Posterior vena cava (tissue), 2 donors: ENCODE results near the gene MAPKAPK2. TPM values are rescaled to one million over a fixed set of nuclear protein-coding genes. Genes with fewer than 3 reads are reported as not detected.

Experiments used
- DNase-seq: peaks from one replicate; pipeline ENCODE4 v3.0.0-alpha.2; 2020; ENCODE audit warnings: low spot score
- intact Hi-C, 2 donors: fragments of 100-400 bp; cut with DNase I; formaldehyde crosslinking; loops; one replicate each; pipeline versions ENCODE4 v1.14.1 to v1.14.2; 2022 to 2023
- total RNA-seq, 2 donors: library from RNA; stranded (reverse); fragmentation: NEBNext Ultra II Directional; extraction: Animal tissue kit (Norgen Biotek cat#: 25700); gene quantifications; one replicate each; pipeline ENCODE4 v1.2.1, GENCODE V29; 2021
- donor health status: DM: yes; HTN: yes; CAD: no.
- donor health status: DM: yes; HTN: yes; CAD: no.

The MAPKAPK2 gene
- total RNA-seq, 2 donors from 2014 or later, result 69.0 to 102 TPM

GRCh38 chr1:206729050-206729449 is 44.3 kb downstream of the MAPKAPK2 start:
- intact Hi-C loops, result loop anchor here in 1 of 2 donors (5.0 kb wide), 3 partner anchors 42 to 178 kb away; no protein-coding TSS in a partner anchor
- DNase-seq, result no peak

GRCh38 chr1:206729507-206729906 is 44.8 kb downstream of the MAPKAPK2 start:
- intact Hi-C loops, result loop anchor here in 1 of 2 donors (5.0 kb wide), 3 partner anchors 42 to 178 kb away; no protein-coding TSS in a partner anchor
- no peak for DNase-seq

- intact Hi-C loops, result loop anchor here in 1 of 2 donors (10.0 kb wide), 1 partner anchor 172 kb away; no protein-coding TSS in a partner anchor
- DNase-seq, result no peak
Observed at GRCh38 chr1:206732508-206732907, 47.8 kb downstream of the MAPKAPK2 start.

DNA sequence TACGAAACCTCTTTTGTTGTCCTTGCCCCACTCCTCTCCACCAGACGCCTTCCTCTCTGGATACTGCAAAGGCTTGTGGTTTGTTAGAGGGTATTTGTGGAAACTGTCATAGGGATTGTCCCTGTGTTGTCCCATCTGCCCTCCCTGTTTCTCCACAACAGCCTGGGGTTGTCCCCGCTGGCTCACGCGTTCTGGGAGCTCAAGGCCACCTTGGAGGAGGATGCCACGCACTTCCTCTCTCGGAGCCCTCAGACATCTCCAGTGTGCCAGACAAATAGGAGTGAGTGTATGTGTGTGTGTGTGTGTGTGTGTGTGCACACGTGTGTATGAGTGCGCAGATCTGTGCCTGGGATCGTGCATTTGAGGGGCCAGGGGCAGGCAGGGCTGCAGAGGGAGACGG is 48.3 kb downstream of the MAPKAPK2 start:
- DNase-seq, result no peak
- intact Hi-C loops, result loop anchor here in 1 of 2 donors (10.0 kb wide), 1 partner anchor 172 kb away; no protein-coding TSS in a partner anchor

DNA sequence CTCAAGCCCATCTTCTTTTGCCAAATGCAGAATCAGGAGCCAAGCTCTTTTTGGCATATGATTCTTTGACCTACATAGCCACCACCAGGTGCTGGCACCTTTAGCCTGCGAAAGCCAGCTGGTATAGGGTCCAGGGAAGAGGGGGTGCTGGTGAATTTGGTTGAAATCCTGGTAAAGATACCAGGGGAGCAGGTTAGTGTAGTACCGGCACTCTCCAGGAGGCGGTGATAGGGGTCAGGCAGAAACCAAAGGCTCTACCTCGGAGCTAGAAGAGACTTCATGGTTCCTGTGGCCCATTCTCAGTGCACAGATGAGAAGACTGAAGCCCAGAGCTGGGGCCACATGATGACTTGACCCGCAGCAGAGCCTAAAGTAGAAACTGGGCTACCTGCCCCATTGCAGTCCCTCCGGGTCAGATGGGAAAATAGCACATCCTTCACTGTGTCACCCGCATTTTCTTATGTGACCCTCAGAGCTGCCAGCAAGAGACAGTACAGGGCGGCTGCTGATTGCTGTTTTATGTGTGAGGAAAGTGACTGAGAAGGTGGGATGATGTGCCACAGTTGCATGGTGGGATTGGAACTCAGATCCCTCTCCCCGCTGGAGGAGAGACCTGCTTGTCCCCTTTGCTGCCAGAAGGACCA is 49.9 kb downstream of the MAPKAPK2 start:
- intact Hi-C loops, result loop anchor here in 1 of 2 donors (10.0 kb wide), 1 partner anchor 170 kb away; no protein-coding TSS in a partner anchor
- no peak for DNase-seq

- DNase-seq, result no peak
- intact Hi-C loops, result loop anchor here in 1 of 2 donors (10.0 kb wide), 1 partner anchor 169 kb away; no protein-coding TSS in a partner anchor
Observed at GRCh38 chr1:206735553-206736031, 50.9 kb downstream of the MAPKAPK2 start.

GRCh38 chr1:206736878-206737728 is 52.4 kb downstream of the MAPKAPK2 start:
- intact Hi-C loops, result loop anchor here in 1 of 2 donors (10.0 kb wide), 1 partner anchor 168 kb away; no protein-coding TSS in a partner anchor
- DNase-seq, result no peak

DNA sequence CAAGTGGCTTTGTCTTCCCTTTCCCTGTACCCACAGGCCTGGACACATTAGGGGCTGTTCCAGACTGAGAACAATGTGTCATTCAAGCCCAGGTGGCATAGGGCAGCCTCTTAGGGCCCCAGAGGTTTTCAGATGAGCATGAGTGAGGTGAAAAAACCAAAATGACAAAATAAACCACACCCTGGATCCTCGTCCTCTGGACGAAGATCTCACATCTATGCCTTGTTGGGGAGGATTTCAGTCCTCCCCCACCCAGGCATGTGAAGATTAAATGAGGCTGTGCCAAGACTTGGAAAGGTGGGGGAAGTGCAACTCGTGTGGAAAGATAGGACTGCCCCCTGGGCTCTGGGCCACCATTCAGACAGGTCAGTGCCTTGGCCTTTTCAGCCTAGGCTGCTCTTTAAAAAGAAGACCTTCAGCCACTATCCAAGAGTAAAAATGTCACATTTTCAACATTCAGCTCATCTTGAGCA is 53.1 kb downstream of the MAPKAPK2 start:
- DNase-seq, result no peak
- intact Hi-C loops, result loop anchor here in 1 of 2 donors (1.0 to 10.0 kb wide), 2 partner anchors 31 to 167 kb away; no protein-coding TSS in a partner anchor

DNA sequence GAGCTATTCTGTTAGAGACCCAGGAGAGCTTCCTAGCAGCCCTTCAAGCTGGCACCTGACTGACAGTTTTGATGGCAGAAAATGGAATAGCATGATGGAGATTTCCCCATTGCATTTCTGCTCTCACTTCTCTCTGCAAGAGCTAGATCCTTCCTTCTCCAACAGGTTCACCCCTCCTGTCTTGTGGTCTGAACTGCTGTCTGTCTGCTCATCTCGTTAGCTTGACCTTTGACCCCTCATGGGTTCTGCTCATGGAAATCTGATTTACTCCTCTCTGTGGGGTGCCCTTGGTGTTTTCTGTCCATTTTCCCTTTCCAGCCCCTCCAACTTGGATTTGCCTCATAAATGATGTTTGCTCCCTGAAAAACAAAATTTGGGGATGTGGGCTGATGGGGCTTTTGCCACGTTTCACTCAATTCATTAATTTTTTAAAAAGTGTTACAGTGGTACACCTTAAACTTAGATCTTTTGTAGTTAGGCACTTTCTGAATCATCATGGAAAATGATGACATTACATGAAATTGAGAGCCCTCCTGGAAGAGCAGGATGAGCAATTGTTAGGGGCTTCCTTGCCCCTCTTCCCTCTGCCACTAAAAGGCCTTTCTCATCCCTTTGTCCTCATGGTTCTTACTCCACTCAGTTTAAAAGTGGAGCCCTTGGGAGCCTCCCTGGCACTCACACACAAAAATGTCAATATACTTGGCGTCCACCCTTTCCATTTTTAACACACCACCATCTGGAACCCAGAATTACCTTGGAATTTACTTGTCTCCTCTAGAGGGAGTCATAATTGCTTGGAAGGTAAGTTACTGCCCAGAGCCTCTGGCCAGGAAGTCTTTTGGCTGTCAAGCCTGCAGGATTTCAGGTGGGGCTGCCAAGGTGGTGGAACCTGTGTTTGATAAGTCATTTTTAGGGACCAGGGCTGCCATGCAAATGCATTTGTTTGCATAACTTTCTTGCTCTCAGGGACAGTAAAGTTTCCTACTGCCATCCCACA is 54.0 kb downstream of the MAPKAPK2 start:
- DNase-seq, result no peak
- intact Hi-C loops, result loop anchor here in 1 of 2 donors (1.0 to 10.0 kb wide), 2 partner anchors 32 to 166 kb away; no protein-coding TSS in a partner anchor

GRCh38 chr1:206739411-206740076 is 54.8 kb downstream of the MAPKAPK2 start:
- intact Hi-C loops, result loop anchor here in 1 of 2 donors (10.0 kb wide), 1 partner anchor 165 kb away; no protein-coding TSS in a partner anchor
- no peak for DNase-seq

DNA sequence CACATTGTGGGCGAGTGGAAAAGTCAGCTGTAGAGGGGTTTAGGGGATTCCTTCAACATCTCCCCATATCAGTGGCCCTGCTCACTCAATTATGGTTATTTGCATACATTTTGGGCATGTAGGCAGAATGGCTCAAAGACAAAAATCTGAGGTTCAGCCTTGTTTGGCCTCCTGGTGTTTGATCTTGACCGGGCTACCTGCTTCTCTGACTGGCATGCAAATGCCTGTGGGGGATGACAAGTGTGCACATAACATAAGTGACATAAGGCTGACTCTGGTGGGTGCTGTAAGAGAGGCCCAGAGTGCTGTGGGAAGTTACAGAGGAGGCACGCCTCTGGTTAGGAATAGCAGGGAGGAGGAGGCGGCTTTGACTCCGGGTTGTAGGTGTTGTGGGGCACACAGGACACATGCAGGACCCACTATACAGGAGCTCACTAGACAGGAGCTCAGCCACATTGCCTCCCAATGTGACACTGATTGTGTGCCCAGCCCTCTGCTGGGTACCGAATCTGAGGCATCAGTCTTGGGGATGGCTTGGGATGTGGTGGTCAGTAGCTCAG is 56.5 kb downstream of the MAPKAPK2 start:
- DNase-seq, result no peak
- intact Hi-C loops, result no loop called here

DNA sequence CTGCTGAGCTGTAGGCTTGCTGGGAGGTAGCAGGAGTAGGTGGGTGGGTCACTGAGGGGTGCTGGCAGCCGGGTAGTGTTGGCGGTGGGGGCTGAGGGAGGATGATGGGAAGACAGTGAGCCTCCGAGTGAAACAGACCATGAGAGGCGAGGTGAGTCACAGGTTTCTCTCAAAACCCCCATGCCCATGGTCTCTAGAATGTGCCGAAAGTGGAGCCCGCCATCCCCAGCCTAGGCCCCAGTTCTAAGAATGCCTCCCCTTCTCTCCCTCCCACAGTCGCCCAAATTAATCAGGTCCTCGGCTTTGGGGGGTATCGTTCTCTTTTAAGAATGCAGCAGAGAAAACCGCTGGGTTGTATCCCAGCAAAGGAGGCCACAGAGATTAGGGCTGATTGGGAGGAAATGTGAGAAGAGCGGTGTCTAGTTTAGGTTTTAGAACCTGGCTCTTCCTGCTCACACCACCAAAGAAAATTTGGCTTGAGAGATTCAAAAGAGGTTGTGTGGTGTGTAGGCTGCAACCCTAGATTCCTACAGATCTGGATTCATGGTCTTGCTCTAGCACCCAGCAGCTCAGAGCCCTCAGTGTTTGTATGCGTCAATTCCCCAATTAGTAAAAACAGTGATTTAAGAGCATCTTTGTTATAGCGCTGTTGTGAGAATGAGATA is 58.1 kb downstream of the MAPKAPK2 start:
- intact Hi-C loops, result no loop called here

DNA sequence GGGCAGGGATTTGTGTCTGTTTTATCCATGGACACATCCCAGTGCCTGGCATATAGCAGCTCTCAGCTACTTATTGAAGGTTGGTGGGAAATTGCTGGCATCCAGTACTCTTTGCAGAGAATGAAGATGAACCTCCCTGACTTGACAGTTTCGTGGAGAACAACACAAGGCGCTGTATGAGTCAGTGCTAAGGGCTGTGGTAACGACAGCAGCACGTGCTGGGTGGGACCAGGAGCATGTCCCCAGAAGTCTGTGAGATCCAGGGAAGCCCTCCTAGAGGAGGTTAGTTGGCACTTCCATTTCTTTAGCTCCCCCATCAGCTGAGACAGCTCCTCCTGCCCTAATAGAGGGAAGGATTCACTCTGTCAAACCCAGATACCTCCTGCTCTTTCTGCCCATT is 60.0 kb downstream of the MAPKAPK2 start:
- intact Hi-C loops, result no loop called here
- no peak for DNase-seq

More for the DNA sequence above, 58.1 kb downstream of the MAPKAPK2 start:
- no peak for DNase-seq

GRCh38 chr1:206745301-206745700 is 60.6 kb downstream of the MAPKAPK2 start:
- DNase-seq, result no peak
- intact Hi-C loops, result no loop called here

DNA sequence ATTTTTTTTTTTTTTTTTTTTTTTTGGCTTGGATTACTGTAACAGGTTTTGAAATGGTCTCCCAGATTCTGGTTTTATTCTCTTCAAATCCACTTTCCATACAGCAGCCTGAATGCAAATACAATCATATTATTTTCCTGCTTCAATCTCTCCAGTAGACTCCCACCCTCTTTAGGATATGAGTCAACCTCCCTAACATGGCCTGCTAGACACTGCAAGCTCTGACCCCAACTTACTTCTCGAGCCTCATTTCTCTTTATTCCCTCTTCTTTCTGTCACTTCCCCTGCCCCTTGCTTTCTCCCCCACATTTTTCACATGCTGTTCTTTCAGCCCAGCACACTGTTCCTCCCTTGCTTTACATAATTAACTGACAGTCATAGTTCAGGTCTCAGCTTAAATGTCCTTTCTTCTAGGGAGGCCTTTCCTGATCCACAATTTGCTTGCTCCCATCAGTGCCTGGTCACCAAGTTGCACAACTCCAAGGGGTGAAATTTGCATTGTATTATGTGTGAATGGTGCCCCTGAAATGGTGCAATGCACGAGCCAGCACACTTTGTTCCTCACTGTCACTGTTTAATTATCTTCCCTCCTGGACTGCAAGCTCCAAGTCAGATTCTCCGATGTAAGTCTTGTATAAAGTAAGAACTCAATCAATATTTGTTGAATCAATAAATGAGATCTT is 63.8 kb downstream of the MAPKAPK2 start:
- intact Hi-C loops, result no loop called here
- no peak for DNase-seq

DNA sequence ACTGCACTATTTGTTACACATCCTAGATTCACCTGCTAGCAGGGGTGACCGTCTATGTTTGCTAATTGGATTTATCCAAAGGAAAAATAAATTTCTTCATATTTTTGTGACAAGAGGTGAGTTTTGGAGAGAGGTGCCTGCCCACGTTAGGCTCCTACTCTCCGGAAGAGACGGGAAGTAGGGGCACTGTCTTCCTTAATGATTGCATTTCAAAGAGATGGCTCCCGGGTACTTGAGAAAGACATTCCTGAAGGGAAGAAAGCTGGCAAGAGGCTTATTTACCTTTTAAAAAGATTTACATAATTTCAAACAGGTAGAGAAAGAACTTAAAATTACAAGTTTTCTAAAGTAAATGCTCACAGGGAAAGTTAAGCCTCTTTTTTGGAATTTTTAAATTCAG is 67.2 kb downstream of the MAPKAPK2 start:
- DNase-seq, result no peak
- intact Hi-C loops, result no loop called here
